Measurements from ENCODE around the gene MADD.
"Not testable (repeated sequence)": the region's sequence is repeated elsewhere in the genome, so short reads cannot be mapped to it uniquely, and the experiment has no call there.

- not testable (repeated sequence) for TF ChIP-seq EZH2 (IDR thresholded peaks at IDR 0.05; ENCODE audit: insufficient read depth, poor library complexity, severe bottlenecking); EZH2phosphoT487 (IDR thresholded peaks at IDR 0.05; ENCODE audit: insufficient read depth, low read depth)
Observed at GRCh38 chr11:47334699-47335411, 64.9 kb downstream of the MADD start.
